HepG2 (cell line): Measurements from ENCODE around the gene JSRP1. TPM values are rescaled to one million over a fixed set of nuclear protein-coding genes. Genes with fewer than 3 reads are reported as not detected.

ENCODE experiments used
- AGO1 ChIP-seq: fragments of 200-400 bp; formaldehyde crosslinking; IDR thresholded peaks from 2 replicates; pipeline ENCODE4 v1.6.1; 2017; ENCODE audit warnings: mild to moderate bottlenecking, low read depth, low read length, moderate library complexity; ENCODE audit not compliant: poor library complexity, severe bottlenecking
- ATF7-NPFF ChIP-seq: sonication (generic); formaldehyde crosslinking; IDR thresholded peaks from 2 replicates; pipeline ENCODE4 v1.8.1; 2023; ENCODE audit warnings: mild to moderate bottlenecking, low read depth, missing genetic modification reagents, moderate library complexity
- CREB1 ChIP-seq, 2 experiments: fragments of 450-650 bp in 1 of 2; IDR thresholded peaks; 2 replicates each; pipeline ENCODE4 v1.6.1; 2016 to 2017; ENCODE audit warnings: control low read depth in 1 of 2, mild to moderate bottlenecking in 1 of 2, missing compliant biosample characterization in 1 of 2, missing genetic modification characterization in 1 of 2
- FOSL2 ChIP-seq: sonication (generic); formaldehyde crosslinking; IDR thresholded peaks from 2 replicates; pipeline ENCODE4 v1.4.0; 2020; ENCODE audit warnings: missing genetic modification reagents
- MATR3 ChIP-seq: sonication (generic); formaldehyde crosslinking; IDR thresholded peaks from 2 replicates; pipeline ENCODE4 v1.4.0; 2020; ENCODE audit warnings: missing genetic modification reagents
- MED1 ChIP-seq: sonication (generic); formaldehyde crosslinking; IDR thresholded peaks from 2 replicates; pipeline ENCODE4 v1.4.0; 2020; ENCODE audit warnings: missing genetic modification reagents
- MTA3 ChIP-seq: sonication (generic); formaldehyde crosslinking; IDR thresholded peaks from 2 replicates; pipeline ENCODE4 v1.4.0; 2020; ENCODE audit warnings: missing genetic modification reagents
- NBN ChIP-seq: fragments of 450-650 bp; conservative IDR thresholded peaks from 2 replicates; pipeline ENCODE4 v1.6.1; 2017
- POLR2G ChIP-seq: fragments of 200-400 bp; formaldehyde crosslinking; IDR thresholded peaks from 2 replicates; pipeline ENCODE4 v1.6.1; 2018; ENCODE audit warnings: mild to moderate bottlenecking, low read depth, low read length, moderate library complexity
- SP4 ChIP-seq: sonication (generic); formaldehyde crosslinking; IDR thresholded peaks from 2 replicates; pipeline ENCODE4 v1.8.1; 2023; ENCODE audit warnings: mild to moderate bottlenecking, missing genetic modification reagents
- ZFX ChIP-seq: sonication (generic); formaldehyde crosslinking; IDR thresholded peaks from 2 replicates; pipeline ENCODE4 v1.4.0; 2020; ENCODE audit warnings: mild to moderate bottlenecking, low read depth, missing genetic modification reagents, moderate library complexity
- ZKSCAN5 ChIP-seq: sonication (generic); formaldehyde crosslinking; IDR thresholded peaks from 2 replicates; pipeline ENCODE4 v1.5.1; 2020; ENCODE audit warnings: mild to moderate bottlenecking, missing genetic modification reagents
- ZNF207 ChIP-seq: fragments of 450-650 bp; IDR thresholded peaks from 2 replicates; pipeline ENCODE4 v1.6.1; 2016; ENCODE audit warnings: antibody characterized with exemption, borderline replicate concordance
- ZNF232 ChIP-seq: sonication (generic); formaldehyde crosslinking; IDR thresholded peaks from 2 replicates; pipeline ENCODE4 v1.4.0; 2020; ENCODE audit warnings: missing genetic modification reagents, borderline replicate concordance
- ZNF281 ChIP-seq: sonication (generic); formaldehyde crosslinking; IDR thresholded peaks from 2 replicates; pipeline ENCODE4 v1.4.0; 2020; ENCODE audit warnings: missing genetic modification reagents, borderline replicate concordance
- ZNF619 ChIP-seq: sonication (generic); formaldehyde crosslinking; IDR thresholded peaks from 2 replicates; pipeline ENCODE4 v1.4.0; 2020; ENCODE audit warnings: mild to moderate bottlenecking, missing genetic modification reagents
- ZNF678 ChIP-seq: sonication (generic); formaldehyde crosslinking; IDR thresholded peaks from 2 replicates; pipeline ENCODE4 v1.4.0; 2020; ENCODE audit warnings: mild to moderate bottlenecking, missing genetic modification reagents
- ZNF773 ChIP-seq: sonication (generic); formaldehyde crosslinking; IDR thresholded peaks from 2 replicates; pipeline ENCODE4 v1.4.0; 2020; ENCODE audit warnings: missing genetic modification reagents, borderline replicate concordance
- ZNF788 ChIP-seq: sonication (generic); formaldehyde crosslinking; IDR thresholded peaks from 2 replicates; pipeline ENCODE4 v1.5.0; 2020; ENCODE audit warnings: mild to moderate bottlenecking, missing genetic modification reagents, borderline replicate concordance
- polyA plus RNA-seq, 8 experiments: library from polyadenylated mRNA; depleted of rRNA in 3 of 8; stranded (reverse) in 7 of 8; unstranded in 1 of 8; fragments of >200 nt; fragmentation: Illumina TruSeq in 4 of 8; extraction: Trizol in 4 of 8; gene quantifications; 2 replicates each; pipeline versions ENCODE4 v1.2.1 to v1.2.3, GENCODE V29; 2011 to 2016; ENCODE audit warnings: low read depth in 4 of 8, missing spikeins in 1 of 8, mixed read lengths in 1 of 8; ENCODE audit not compliant: insufficient read depth in 1 of 8
- total RNA-seq, 5 experiments: library from RNA; depleted of rRNA; stranded (reverse); fragments of >200 nt; fragmentation: Illumina TruSeq; extraction: Trizol; gene quantifications; 2 replicates each; pipeline ENCODE4 v1.2.3, GENCODE V29; 2016; ENCODE audit warnings: low read depth in 1 of 5
- TF ChIP-seq, protein P1 (sequence below): sonication (generic); formaldehyde crosslinking; IDR thresholded peaks from 2 replicates; pipeline ENCODE4 v1.4.0; 2020; ENCODE audit warnings: missing genetic modification reagents
- TF ChIP-seq, protein P2 (sequence below): IDR thresholded peaks from 2 replicates; pipeline ENCODE4 v1.6.1; 2012; ENCODE audit warnings: inconsistent platforms
- TF ChIP-seq, protein P3 (sequence below): sonication (generic); formaldehyde crosslinking; IDR thresholded peaks from 2 replicates; pipeline ENCODE4 v1.8.0; 2022; ENCODE audit warnings: mild to moderate bottlenecking, missing genetic modification reagents; ENCODE audit not compliant: insufficient replicate concordance

The JSRP1 gene
- total and polyA plus RNA-seq, 2 of the 13 experiments (the other 11 are each of a cell fraction or from before 2014, with no cell fraction given): 0.16 to 0.38 TPM

DNA sequence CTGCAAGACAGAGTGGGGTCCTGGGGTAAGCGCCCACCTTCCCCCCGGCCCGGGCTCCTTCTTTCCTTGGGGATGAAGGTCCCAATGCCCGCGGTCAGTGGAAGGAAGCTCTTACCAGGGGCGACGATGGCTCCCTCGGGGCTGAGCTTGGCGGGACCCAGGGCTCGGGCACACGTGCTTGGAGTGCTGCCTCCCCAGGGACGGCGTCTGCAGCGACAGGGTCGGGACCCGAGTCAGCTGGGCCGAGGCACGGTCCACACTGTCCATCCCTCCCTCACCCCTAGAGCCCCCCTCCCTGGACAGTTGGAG, 3.5 kb downstream of the JSRP1 start (continued):
- TF ChIP-seq ZNF788 (CRISPR knock-in tag) (no peak), MATR3 (CRISPR knock-in tag) (no peak), ZNF232 (CRISPR knock-in tag) (peak; percentile 75; the same call in 1 of the 2 replicates), MED1 (CRISPR knock-in tag) (peak; percentile 59; the same call in 1 of the 2 replicates), ATF7-NPFF (CRISPR knock-in tag) (peak; percentile 44; the same call in 1 of the 2 replicates), SP4 (CRISPR knock-in tag) (no peak), ZNF678 (0 out of 2 replicates have a peak, but pooled peaks have one; percentile 60), MTA3 (no peak), ZNF619 (CRISPR knock-in tag) (peak; percentile 65; the same call in 1 of the 2 replicates), NBN (no peak), ZNF207 (no peak), ZKSCAN5 (CRISPR knock-in tag) (no peak), AGO1 (no peak), CREB1 (IDR thresholded peaks at IDR 0.05) (no peak), CREB1 (CRISPR knock-in tag; IDR thresholded peaks at IDR 0.05) (no peak), ZNF773 (CRISPR knock-in tag) (0 out of 2 replicates have a peak, but pooled peaks have one; percentile 70), FOSL2 (CRISPR knock-in tag) (no peak), POLR2G (no peak), ZFX (CRISPR knock-in tag) (peak; percentile 37; the same call in 1 of the 2 replicates), ZNF281 (CRISPR knock-in tag) (no peak)
- TF ChIP-seq, protein P1, sequence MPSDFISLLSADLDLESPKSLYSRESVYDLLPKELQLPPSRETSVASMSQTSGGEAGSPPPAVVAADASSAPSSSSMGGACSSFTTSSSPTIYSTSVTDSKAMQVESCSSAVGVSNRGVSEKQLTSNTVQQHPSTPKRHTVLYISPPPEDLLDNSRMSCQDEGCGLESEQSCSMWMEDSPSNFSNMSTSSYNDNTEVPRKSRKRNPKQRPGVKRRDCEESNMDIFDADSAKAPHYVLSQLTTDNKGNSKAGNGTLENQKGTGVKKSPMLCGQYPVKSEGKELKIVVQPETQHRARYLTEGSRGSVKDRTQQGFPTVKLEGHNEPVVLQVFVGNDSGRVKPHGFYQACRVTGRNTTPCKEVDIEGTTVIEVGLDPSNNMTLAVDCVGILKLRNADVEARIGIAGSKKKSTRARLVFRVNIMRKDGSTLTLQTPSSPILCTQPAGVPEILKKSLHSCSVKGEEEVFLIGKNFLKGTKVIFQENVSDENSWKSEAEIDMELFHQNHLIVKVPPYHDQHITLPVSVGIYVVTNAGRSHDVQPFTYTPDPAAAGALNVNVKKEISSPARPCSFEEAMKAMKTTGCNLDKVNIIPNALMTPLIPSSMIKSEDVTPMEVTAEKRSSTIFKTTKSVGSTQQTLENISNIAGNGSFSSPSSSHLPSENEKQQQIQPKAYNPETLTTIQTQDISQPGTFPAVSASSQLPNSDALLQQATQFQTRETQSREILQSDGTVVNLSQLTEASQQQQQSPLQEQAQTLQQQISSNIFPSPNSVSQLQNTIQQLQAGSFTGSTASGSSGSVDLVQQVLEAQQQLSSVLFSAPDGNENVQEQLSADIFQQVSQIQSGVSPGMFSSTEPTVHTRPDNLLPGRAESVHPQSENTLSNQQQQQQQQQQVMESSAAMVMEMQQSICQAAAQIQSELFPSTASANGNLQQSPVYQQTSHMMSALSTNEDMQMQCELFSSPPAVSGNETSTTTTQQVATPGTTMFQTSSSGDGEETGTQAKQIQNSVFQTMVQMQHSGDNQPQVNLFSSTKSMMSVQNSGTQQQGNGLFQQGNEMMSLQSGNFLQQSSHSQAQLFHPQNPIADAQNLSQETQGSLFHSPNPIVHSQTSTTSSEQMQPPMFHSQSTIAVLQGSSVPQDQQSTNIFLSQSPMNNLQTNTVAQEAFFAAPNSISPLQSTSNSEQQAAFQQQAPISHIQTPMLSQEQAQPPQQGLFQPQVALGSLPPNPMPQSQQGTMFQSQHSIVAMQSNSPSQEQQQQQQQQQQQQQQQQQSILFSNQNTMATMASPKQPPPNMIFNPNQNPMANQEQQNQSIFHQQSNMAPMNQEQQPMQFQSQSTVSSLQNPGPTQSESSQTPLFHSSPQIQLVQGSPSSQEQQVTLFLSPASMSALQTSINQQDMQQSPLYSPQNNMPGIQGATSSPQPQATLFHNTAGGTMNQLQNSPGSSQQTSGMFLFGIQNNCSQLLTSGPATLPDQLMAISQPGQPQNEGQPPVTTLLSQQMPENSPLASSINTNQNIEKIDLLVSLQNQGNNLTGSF: peak; percentile 89; the same call in 1 of the 2 replicates
- TF ChIP-seq, protein P2, sequence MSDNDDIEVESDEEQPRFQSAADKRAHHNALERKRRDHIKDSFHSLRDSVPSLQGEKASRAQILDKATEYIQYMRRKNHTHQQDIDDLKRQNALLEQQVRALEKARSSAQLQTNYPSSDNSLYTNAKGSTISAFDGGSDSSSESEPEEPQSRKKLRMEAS: peak; percentile 87
- TF ChIP-seq, protein P3, sequence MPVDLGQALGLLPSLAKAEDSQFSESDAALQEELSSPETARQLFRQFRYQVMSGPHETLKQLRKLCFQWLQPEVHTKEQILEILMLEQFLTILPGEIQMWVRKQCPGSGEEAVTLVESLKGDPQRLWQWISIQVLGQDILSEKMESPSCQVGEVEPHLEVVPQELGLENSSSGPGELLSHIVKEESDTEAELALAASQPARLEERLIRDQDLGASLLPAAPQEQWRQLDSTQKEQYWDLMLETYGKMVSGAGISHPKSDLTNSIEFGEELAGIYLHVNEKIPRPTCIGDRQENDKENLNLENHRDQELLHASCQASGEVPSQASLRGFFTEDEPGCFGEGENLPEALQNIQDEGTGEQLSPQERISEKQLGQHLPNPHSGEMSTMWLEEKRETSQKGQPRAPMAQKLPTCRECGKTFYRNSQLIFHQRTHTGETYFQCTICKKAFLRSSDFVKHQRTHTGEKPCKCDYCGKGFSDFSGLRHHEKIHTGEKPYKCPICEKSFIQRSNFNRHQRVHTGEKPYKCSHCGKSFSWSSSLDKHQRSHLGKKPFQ (CRISPR knock-in tag): peak; percentile 28
